Activated gamma-delta T cell treated with anti-CD3 and anti-CD28 coated beads, Interleukin-2, amount 50 U/mL, for 16 hours (primary cell): ENCODE measurements around the gene PARP4.
A peak's percentile ranks its signal among the peaks of the same experiment; 100 is the strongest.
"Not testable (repeated sequence)": the region's sequence is repeated elsewhere in the genome, so short reads cannot be mapped to it uniquely, and the experiment has no call there.

Experiments
- DNase-seq: peaks from one replicate; pipeline ENCODE4 v3.0.0-alpha.2; 2020; ENCODE audit warnings: low read depth

PARP4 gene

DNA sequence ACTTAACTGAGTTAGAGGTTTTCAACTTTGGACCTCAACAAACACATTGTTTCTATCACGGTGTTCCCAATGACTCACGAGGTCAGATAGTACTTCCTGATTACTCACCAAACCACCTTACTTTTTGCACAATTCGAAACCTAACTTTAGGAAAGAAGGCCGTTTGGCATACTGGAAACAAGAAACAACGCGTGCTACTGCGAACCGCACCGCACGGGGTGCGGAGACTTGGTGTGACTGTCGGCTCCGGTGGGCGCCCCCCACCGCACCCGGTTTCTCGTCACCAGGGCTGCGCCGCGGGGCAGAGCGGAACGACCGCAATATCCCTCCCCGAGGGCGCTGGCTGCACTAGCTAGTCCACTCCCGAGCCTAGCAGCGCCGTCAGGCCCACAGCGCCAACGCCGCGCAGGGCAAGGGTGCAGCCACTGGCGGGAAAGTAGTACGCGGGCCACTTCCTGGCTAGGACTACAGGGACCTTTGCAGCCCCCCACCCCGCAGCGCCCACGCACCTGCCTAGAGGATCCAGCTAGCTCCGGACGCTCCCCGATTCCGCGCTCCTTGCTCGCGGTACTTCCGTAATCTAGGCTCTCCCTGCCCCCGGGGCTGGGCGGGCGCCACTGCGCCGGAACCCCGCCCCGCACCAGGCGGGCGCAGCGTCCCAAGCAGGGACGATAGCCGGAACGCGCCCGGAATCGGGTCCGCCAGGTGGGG is at the start of gene PARP4:
Gene PARP4, minus strand, starts transcription at position 582 of the 711 bp plus-strand sequence. CDS start 9,002 bp downstream, outside the sequence.
- DNase-seq = peak; percentile 41

DNA sequence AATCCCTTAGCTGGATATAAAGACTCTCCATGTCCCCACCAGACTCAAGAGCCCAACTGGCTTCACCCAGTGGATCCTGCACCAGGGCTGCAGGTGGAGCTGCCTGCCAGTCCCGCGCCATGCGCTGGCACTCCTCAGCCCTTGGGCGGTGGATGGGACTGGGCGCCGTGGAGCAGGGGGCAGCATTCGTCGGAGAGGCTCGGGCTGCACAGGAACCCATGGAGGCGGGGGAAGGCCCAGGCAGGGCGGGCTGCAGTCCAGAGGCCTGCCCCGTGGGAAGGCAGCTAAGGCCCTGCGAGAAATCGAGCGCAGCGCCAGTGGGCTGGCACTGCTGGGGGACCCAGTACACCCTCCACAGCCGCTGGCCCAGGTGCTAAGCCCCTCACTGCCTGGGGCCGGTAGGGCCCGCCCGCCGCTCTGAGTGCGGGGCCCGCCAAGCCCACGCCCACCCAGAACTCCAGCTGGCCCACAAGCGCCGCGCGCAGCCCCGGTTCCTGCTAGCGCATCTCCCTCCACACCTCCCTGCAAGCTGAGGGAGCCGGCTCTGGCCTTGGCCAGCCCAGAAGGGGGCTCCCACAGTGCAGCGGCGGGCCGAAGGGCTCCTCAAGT is 48.1 kb upstream of the PARP4 start:
- DNase-seq = not testable (repeated sequence)

DNA sequence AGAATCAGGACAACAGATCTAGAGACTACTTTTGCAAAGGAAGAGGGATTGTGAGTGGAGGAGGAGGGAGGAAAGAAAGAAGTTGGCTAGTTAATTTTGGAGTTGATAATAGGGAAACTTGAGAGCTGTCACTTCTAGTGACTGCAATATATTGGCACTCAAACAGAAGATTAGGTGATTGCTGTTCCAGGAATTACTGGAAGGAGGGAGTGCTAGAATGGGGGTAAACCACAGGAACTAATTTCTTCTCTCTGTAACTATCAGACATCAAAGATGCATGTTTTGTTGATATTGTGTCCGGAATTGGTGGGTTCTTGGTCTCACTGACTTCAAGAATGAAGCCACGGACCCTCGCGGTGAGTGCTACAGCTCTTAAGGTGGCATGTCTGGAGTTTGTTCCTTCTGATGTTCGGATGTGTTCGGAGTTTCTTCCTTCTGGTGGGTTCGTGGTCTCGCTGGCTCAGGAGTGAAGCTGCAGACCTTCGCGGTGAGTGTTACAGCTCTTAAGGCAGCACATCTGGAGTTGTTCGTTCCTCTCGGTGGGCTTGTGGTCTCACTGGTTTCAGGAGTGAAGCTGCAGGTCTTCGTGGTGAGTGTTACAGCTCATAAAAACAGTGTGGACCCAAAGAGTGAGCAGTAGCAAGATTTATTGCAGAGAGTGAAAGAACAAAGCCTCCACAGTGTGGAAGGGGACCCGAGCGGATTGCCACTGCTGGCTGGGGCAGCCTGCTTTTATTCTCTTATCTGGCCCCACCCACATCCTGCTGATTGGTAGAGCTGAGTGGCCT is 47.0 kb upstream of the PARP4 start:
- DNase-seq = not testable (repeated sequence)

DNA sequence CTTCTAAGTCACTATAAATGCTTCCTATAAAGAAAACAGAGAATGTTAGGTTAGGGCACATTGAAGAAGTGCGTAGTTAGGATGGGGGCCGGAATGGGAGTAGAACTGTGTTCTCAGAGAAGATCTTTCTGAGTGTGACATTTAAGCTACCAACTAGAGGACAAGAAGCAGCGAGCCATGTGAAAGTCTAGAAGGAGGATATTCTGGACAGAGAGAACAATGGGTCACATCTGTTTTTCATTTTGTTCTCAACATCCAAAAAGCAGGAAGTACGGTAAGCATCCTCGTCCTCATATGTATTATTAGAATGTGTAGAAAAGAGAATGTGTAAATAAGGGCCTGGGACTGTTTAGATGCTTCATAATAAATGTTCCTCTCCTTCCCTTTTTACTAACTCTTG is 44.5 kb upstream of the PARP4 start:
- no peak for DNase-seq

DNA sequence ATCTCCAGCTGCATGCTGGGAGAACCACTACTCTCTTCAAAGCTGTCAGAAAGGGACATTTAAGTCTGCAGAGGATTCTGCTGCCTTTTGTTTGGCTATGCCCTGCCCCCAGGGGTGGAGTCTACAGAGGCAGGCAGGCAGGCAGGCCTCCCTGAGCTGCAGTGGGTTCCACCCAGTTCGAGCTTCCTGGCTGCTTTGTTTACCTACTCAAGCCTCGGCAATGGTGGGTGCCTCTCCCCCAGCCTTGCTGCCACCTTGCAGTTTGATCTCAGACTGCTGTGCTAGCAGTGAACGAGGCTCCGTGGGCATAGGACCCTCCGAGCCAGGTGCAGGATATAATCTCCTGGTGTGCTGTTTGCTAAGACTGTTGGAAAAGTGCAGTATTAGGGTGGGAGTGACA is 41.3 kb upstream of the PARP4 start:
- not testable (repeated sequence) for DNase-seq

DNA sequence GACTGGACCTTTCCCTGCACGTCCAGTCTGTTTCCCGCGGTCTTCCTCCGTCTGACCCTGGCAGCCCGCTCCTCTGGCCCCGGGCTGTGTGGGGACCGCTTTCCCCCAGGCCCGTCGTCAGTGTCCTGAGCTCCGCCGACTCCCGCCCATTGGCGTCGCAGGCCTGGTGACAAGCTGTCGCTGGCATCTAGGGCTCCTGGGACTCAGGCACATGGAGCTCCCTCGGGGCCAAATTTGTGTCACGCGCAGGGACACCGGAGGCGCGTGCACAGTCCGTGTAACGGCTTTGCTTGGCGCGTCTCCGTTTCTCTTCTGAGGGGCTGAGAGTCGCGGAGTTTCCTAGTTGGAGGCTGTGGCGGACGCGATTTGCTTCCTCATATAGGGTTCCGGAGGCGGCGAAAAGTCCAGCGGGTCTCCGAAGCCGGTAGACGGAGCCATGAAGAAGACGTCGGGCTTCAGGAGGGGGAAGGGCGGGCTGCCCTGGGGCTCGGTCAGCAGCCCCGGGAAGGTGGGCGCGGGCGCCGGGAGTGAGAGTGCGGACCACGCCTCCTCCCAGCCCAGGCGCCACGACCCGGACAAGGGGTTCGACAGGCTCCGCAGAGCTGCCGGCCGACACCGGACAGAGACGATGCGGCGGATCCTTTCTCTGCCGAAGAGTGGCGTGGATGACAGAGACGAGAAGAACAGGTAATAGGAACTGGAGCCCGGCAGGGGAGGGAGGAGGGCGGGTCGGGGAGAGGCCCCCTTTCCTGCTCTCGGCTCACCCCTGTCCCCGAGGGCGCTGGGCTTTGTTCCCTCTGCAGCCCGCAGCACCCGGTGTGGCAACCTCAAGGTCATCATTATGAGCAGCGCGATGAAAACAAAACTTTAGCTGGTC is 29.1 kb upstream of the PARP4 start:
- not testable (repeated sequence) for DNase-seq

DNA sequence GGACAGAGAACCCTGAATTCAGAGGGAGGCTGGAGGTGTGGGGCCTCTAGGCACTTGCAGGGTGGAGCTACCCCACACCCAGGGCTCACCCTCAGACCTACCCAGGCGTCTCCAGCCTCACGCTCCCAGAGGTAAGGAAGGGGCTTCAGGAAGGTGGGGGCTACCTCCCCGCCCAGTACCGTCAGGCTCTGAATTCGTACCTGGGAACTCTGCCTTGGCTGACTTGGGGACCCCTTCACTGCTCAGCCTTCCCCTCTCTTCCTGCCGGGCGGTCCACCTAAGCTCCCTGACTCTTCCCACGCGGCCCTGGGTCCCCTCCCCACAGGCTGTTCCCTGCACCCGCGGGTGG is 28.5 kb upstream of the PARP4 start:
- DNase-seq = no peak

DNA sequence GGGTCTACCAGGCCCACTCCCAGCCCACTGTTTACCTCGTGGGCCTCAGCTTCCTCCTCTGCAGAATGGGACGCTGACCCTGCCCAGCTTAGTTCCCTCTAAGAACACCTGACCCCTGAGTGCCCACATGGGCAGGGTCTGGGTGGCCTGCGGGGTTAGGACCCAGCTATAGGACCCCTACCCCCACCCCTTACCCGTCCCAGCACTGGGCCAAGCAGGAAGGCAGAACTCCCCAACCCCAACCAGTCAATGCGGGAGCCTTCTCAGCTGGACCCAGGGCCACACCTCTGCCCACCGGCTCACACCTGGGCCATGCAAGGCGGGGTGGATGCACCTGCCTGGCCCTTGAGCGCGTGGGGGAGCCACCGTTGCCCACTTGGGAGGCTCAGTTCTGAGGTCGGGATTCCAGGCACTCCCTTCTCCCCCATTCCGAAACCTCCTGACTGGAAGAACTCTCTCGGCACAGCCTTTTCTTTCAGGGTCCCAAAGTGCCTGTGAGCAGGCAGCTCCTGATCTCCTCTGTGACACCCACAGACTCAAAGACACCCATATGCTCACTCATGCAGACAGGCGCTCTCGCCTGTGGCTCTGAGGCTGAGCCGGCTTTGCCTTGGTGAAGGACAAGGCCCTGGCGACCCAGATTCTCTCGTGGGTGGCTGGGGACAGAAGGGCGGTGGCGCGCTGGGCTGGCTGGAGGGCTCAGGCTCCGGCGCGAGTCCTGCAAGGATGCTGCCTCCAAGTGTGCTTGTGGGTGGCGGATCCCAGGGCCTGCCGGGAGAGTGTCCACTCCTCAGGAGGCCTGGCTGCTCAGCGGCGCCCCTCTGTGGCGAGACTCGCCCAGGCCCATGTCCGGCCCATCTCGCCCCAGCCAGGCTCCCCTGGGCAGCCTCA is 27.9 kb upstream of the PARP4 start:
- no peak for DNase-seq

DNA sequence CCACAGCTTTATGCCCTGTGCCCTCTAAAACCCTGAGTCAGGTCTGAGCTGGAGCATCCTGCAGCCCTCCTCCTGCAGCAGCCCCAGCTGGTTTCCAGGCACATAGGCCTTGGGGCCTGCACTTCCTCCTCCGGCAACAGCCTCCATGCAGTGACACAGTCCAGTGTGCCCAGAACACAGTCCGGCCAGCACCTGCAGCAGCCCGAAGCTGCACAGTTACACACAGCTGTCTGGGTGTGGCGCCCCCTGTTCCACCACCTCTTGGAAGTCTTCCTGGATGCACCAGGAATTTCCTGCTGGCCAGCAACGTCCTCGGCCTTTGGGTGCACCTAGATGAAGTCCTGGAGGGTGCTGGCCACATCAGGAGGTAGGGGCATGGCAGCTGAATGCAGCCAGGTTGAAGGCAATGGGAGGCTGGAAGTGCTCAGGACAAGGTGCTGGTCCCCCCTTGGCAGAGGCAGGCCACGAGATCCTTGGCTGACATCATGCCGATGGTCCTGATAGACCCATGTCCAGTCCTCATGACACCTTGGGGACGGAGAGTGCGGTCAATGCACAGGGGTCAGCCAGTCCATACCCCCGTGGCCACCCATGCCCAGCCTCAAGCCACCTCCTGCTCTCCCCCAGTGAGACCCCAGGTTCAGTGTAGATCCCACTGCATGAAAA is 27.1 kb upstream of the PARP4 start:
- DNase-seq = no peak

DNA sequence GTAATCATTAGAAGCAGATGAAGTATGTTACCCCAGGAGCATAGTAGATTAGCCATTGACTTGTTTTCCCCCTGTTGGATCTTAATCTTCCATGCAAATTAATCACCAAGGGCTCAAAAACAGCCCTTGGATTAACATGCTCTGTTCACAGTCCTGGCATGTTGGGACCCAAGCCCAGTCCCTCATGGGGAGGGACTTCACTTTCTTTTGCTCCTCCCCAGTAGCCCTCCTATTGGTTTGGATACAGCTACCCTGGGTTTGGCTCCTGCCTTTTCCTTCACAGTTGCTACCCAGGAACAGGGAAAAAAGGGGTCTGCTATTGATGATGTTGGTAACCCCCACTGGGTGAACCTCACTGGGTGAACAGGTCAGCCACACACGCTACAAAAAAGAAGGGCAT is 16.9 kb upstream of the PARP4 start:
- DNase-seq = no peak

DNA sequence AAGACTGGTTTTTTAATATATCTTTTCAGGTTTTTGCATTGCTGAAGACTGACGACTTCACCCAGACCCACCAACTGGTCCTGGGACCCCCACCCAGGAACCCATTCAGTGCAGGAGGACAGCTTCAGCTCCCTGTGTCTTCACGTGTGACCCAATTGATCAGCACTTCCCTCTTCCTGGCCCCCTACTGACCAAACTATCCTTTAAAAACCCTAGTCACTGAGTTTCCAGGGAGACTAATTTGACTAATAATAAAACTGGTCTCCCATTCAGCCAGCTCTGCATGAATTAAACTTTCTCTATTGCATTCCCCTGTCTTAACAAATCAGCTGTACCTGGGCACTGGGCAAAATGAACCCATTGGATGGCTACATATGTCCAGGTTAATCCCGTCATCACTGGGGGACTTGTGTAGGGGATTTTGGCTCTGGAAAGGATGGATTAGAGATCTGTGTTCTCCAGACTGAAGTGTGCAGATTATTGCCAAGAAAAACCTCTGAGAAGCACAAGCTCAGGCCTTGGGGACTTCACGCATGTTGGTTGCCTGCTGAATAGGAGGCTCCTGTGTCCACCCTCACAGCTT is 16.3 kb upstream of the PARP4 start:
- DNase-seq = no peak

DNA sequence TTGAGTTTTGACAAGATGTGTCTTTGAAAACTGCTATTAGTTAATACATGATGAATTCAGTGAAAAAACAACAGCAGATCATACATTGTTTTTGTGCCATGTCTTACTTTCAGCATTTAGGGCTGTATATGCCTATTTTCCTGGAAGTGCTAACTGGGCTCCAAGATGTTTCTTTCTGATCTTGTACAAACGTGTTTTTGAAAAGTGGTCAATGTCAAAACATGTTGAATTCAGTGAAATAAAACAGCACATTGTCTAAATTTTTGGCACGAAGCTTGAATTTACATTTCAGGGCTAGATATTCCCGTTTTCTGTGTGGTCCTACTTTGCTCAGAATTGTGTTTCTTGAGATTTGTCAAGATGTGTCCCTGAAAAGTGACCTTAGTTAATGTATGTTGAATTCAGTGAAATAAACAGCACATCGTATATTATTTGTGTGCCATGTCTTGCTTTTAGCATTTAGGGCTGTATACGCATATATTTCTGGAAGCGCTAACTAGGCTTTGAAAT is 14.7 kb upstream of the PARP4 start:
- DNase-seq = no peak

DNA sequence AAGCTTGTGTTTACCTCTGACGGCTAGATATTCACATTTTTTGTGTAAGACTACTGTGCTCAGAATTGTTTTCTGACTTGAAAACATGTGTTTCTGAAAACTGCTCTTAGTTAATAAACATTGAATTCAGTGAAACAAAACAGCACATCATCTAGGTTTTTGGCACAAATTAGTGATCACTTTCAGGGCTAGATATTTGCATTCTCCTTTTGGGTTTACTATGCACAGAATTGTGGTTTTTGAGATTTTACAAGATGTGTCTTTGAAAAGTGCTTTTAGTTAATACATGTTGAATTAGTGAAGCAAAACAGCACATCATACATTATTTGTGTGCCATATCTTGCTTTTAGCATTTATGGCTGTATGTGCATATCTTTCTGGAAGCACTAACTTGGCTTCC is 8.2 kb upstream of the PARP4 start:
- DNase-seq = no peak

DNA sequence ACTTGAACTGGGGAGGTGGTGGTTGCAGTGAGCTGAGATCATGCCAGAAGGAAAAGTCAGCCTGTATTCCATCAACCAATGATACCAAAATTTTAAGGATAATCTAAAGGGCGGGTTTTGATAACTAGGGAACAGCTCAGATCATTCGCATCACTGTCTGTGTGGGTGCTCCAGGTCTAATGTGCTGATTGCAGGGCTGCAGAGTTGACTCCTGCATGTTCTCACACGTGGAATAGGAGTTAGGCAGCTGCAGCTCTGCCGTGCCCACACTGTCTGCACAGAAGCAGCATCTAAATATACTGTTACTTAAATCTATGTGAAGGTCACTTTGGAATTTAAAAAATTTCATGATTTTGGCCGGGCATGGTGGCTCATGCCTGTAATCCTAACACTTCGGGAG is 4.3 kb upstream of the PARP4 start:
- DNase-seq = no peak

DNA sequence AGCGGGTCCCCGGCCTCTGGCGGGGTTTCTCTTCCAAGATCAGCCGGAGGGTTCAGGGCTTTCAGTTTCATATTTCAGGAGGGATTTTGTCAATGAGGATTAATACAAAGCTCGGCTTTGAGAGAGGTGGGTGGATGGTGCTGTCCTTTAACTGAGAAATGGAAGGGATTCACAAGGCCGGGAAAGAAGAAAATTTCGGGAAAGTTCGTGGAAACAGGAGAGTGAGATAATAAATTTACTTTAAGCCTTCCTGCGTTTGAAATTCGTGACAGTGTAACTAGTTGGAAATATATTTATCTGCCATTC is 283 bp upstream of the PARP4 start:
- no peak for DNase-seq

DNA sequence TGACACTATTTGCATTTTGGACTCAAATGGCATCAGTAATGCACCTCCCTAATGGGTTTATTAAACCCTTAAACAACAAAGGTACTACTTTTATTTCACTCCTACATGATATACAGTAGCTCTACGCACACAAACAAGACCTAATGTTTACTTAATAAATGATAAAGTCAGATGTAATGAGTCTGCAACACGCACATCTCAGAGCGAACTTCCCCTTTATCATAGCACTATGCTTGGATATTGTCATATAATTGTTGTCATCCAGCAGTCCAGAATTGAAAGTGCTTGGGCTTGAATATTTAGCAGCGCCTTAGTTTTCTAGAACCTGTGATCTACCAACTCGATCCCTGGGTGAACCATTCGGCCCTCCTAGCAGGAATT is 772 bp downstream of the PARP4 start:
- DNase-seq = no peak

DNA sequence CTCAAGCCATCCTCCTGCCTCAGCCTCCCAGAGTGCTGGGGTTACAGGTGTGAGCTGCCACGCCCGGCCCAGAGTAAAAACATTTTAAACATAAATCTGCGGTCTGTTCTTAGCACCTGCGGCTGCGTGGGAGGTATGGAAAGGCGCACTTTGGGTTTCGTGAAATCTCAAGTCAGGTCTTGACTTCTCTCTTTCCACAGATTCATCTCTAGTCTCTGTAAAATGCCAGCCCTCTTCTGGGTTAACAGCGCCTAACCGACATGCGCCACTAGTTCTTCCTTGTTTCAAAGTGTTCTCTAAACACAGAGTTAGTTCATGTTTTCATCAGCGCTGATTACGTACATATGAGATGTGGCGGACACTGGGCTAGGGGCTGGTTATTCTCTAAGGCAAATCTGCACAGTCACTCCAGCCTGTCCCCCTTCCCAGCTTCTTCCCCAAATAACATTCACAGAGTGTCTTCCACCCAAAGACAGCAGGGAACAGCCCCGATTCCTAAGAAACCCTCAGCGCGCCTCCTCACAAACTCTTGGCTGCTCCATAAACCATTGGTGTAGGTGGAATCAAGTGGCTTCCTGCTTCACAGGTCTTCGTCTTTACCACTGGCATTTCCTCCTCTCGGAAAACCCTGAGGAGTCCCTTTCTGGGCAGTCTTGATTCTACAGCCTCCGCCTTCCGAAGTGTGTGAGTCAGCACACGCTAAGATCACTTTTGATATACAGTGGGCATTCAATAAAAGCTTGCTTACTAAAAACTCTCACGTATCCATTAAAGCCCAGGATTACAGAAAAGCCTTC is 1.4 kb downstream of the PARP4 start:
- DNase-seq = peak; percentile 27

DNA sequence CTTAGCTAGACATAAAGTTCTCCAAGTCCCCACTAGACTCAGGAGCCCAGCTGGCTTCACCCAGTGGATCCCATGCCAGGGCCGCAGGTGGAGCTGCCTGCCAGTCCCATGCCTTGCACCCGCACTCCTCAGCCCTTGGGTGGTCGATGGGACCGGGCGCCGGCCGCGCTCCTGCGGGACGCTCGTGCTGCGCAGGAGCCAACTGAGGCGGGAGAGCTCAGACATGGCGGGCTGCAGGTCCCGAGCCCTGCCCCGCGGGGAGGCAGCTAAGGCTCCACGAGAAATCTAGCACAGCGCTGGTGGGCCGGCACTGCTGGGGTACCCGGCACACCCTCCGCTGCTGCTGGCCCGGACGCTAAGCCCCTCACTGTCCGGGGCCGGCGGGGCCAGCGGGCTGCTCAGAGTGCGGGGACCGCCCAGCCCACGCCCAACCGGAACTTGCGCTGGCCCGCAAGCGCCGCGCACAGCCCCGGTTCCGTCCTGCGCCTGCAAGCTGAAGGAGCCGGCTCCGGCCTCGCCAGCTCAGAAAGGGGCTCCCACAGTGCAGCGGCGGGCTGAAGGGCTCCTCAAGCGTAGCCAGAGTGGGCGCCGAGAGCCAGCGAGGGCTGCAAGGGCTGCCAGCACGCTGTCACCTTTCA is 5.8 kb downstream of the PARP4 start:
- DNase-seq = no peak

DNA sequence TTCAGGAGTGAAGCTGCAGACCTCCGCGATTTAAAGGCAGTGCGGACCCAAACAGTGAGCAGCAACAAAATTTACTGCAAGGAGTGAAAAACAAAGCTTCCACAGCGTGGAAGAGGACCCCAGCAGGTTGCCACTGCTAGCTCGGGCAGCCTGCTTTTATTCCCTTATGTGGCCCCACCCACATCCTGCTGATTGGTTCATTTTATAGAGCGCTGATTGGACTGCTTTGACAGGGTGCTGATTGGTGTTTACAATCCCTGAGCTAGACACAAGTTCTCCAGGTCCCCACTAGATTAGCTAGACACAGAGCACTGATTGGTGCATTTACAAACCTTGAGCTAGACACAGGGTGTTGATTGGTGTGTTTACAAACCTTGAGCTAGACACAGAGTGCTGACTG is 6.3 kb downstream of the PARP4 start:
- DNase-seq = not testable (repeated sequence)
